HEK293T (cell line): ENCODE results near the gene ETDC.

ENCODE experiments used
- ARNT ChIP-seq: fragments of 450-650 bp; IDR thresholded peaks from 2 replicates; pipeline ENCODE4 v1.6.1; 2017; ENCODE audit warnings: mild to moderate bottlenecking
- BHLHE40 ChIP-seq: fragments of 450-650 bp; IDR thresholded peaks from 2 replicates; pipeline ENCODE4 v1.6.1; 2016; ENCODE audit warnings: mild to moderate bottlenecking, moderate library complexity, borderline replicate concordance
- ELF4 ChIP-seq: fragments of 450-650 bp; IDR thresholded peaks from 2 replicates; pipeline ENCODE4 v1.6.1; 2017; ENCODE audit warnings: antibody characterized with exemption
- FOXA1 ChIP-seq: fragments of 450-650 bp; IDR thresholded peaks from 2 replicates; pipeline ENCODE4 v1.6.1; 2016; ENCODE audit warnings: mild to moderate bottlenecking
- FOXK2 ChIP-seq: fragments of 450-650 bp; IDR thresholded peaks from 2 replicates; pipeline ENCODE4 v1.6.1; 2016; ENCODE audit warnings: mild to moderate bottlenecking
- FOXM1 ChIP-seq: fragments of 450-650 bp; IDR thresholded peaks from 2 replicates; pipeline ENCODE4 v1.6.1; 2017; ENCODE audit warnings: mild to moderate bottlenecking, borderline replicate concordance
- HDGF ChIP-seq: fragments of 450-650 bp; IDR thresholded peaks from 2 replicates; pipeline ENCODE4 v1.6.1; 2017; ENCODE audit warnings: antibody characterized with exemption, borderline replicate concordance
- L3MBTL2 ChIP-seq: fragments of 450-650 bp; conservative IDR thresholded peaks from 2 replicates; pipeline ENCODE4 v1.6.1; 2016; ENCODE audit warnings: mild to moderate bottlenecking
- LEF1 ChIP-seq: fragments of 450-650 bp; IDR thresholded peaks from 2 replicates; pipeline ENCODE4 v1.6.1; 2017; ENCODE audit warnings: mild to moderate bottlenecking, borderline replicate concordance
- SP1 ChIP-seq: fragments of 450-650 bp; IDR thresholded peaks from 2 replicates; pipeline ENCODE4 v1.6.1; 2017
- SUZ12 ChIP-seq: fragments of 450-650 bp; IDR thresholded peaks from 2 replicates; pipeline ENCODE4 v1.6.1; 2016; ENCODE audit warnings: mild to moderate bottlenecking
- ZNF384 ChIP-seq: fragments of 450-650 bp; IDR thresholded peaks from 2 replicates; pipeline ENCODE4 v1.6.1; 2016

DNA sequence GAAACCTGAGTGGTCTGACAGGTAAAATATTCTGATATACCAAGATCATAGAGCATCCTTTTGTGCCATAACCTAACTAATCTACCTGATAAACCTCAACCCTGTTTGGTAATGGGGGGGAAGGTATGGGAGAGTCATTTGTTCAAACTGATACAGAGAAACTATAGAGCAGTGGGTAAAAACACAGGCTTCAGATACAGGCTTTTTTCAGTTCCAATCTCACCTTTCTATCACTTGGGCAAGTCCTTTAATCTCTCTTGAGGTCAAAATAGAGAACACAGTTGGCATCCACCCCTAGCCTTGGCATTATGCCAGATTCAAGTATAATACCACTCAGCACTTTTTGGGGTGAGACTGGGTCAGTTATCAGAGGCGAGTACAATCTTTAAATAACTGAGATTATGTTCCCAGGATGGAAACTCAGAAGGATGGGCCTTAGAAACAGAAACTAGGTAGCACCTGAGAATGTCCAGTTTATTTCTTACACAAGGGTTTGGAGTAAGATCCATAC, 880 bp upstream of the ETDC start:
- no peak for TF ChIP-seq L3MBTL2
- no peak for TF ChIP-seq ZNF384
- no peak for TF ChIP-seq ELF4
- TF ChIP-seq HDGF: no peak
- no peak for TF ChIP-seq FOXK2
- no peak for TF ChIP-seq BHLHE40
- no peak for TF ChIP-seq SP1
- TF ChIP-seq ARNT: no peak
- TF ChIP-seq SUZ12: no peak
- no peak for TF ChIP-seq FOXM1
- TF ChIP-seq FOXA1: no peak
- TF ChIP-seq LEF1: no peak
